Gastroesophageal sphincter (tissue), 3 donors: ENCODE results near the gene KCNK15.

Source experiments
- CTCF ChIP-seq, 4 experiments: fragments of 200-600 bp in 2 of 4; fragments of 450-650 bp in 2 of 4; sonication (generic) in 1 of 4; IDR thresholded peaks; one replicate each; pipeline ENCODE4 v1.5.1; 2017 to 2019; ENCODE audit warnings: antibody characterized with exemption in 4 of 4, mild to moderate bottlenecking in 2 of 4, moderate library complexity in 2 of 4
- POLR2A ChIP-seq, 2 donors: fragments of 450-650 bp; IDR thresholded peaks; one replicate each; pipeline ENCODE4 v1.6.1; 2017; ENCODE audit warnings: antibody characterized with exemption in 2 of 2, mild to moderate bottlenecking in 2 of 2, moderate library complexity in 1 of 2
- POLR2AphosphoS5 ChIP-seq: sonication (generic); formaldehyde crosslinking; IDR thresholded peaks from one replicate; pipeline ENCODE4 v1.6.1; 2017; ENCODE audit warnings: antibody characterized with exemption

- TF ChIP-seq POLR2A (IDR thresholded peaks at IDR 0.05) (no peak), CTCF (IDR thresholded peaks at IDR 0.05) (no peak), POLR2AphosphoS5 (no peak)
Observed at GRCh38 chr20:44758247-44759101, 12.8 kb downstream of the KCNK15 start.
